Endometrial microvascular endothelial cells (primary cell): ENCODE data around the gene SEC22C. TPM values are rescaled to one million over a fixed set of nuclear protein-coding genes. Genes with fewer than 3 reads are reported as not detected.
"Not testable (repeated sequence)": the region's sequence is repeated elsewhere in the genome, so short reads cannot be mapped to it uniquely, and the experiment has no call there.

Source experiments
- in situ Hi-C: cut with HindIII; loops from 2 replicates; pipeline ENCODE4 v1.10.0; 2017; ENCODE audit warnings: low sequenced_read_pairs, low pct_unique_long_range_greater_than_20kb; ENCODE audit errors: inconsistent ontology term
- total RNA-seq: library from RNA; depleted of rRNA; stranded (reverse); fragments of >200 nt; gene quantifications from one replicate; pipeline ENCODE4 v1.2.3, GENCODE V29; 2015; ENCODE audit errors: inconsistent ontology term

SEC22C gene
- total RNA-seq: 123 TPM

GRCh38 chr3:42581709-42582473 is at the start of gene SEC22C:
SEC22C (minus strand) TSS chr3:42581967; CDS start chr3:42569046, 12,921 bp downstream.
- in situ Hi-C loops: no loop called here

- in situ Hi-C loops: no loop called here
Observed at GRCh38 chr3:42613462-42613861, 31.7 kb upstream of the SEC22C start.

- in situ Hi-C loops: no loop called here
Observed at GRCh38 chr3:42612928-42613327, 31.2 kb upstream of the SEC22C start.

- in situ Hi-C loops: no loop called here
Observed at GRCh38 chr3:42612217-42612616, 30.4 kb upstream of the SEC22C start.

- in situ Hi-C loops: no loop called here
Observed at GRCh38 chr3:42610976-42611375, 29.2 kb upstream of the SEC22C start.

GRCh38 chr3:42608581-42608980 is 26.8 kb upstream of the SEC22C start:
- in situ Hi-C loops: no loop called here

GRCh38 chr3:42605546-42606173 is 23.9 kb upstream of the SEC22C start:
- in situ Hi-C loops: no loop called here

GRCh38 chr3:42602961-42603360 is 21.2 kb upstream of the SEC22C start:
- in situ Hi-C loops: no loop called here

- in situ Hi-C loops: no loop called here
Observed at GRCh38 chr3:42601896-42602581, 20.3 kb upstream of the SEC22C start.

GRCh38 chr3:42600958-42601675 is 19.4 kb upstream of the SEC22C start:
- in situ Hi-C loops: no loop called here

GRCh38 chr3:42600111-42600957 is 18.6 kb upstream of the SEC22C start, which contains the start of gene NKTR:
NKTR (plus strand) TSS chr3:42600686; CDS start chr3:42601007, 321 bp downstream.
- in situ Hi-C loops: no loop called here

- in situ Hi-C loops: not testable (repeated sequence)
Observed at GRCh38 chr3:42597098-42597497, 15.3 kb upstream of the SEC22C start.

GRCh38 chr3:42595682-42596081 is 13.9 kb upstream of the SEC22C start:
- in situ Hi-C loops: no loop called here

- in situ Hi-C loops: no loop called here
Observed at GRCh38 chr3:42593635-42594034, 11.9 kb upstream of the SEC22C start.

- in situ Hi-C loops: no loop called here
Observed at GRCh38 chr3:42591811-42592210, 10.0 kb upstream of the SEC22C start.

GRCh38 chr3:42590989-42591756 is 9.4 kb upstream of the SEC22C start:
- in situ Hi-C loops: no loop called here

- in situ Hi-C loops: no loop called here
Observed at GRCh38 chr3:42589382-42590109, 7.8 kb upstream of the SEC22C start.
